Spleen (tissue), 13 donors: ENCODE measurements around the gene SLC35G3. TPM values are rescaled to one million over a fixed set of nuclear protein-coding genes. Genes with fewer than 3 reads are reported as not detected.
"Not testable (repeated sequence)": the region's sequence is repeated elsewhere in the genome, so short reads cannot be mapped to it uniquely, and the experiment has no call there.

Experiments used
- DNase-seq: peaks from one replicate; pipeline ENCODE4 v3.0.0-alpha.2; 2020
- H3K27ac ChIP-seq, 8 donors: fragments of 200-600 bp; sonication (generic) in 7 of 8; 1 replicate in 4 of 8; 2 replicates in 4 of 8; pipeline versions ENCODE4 v1.5.0 to v1.8.0; 2016 to 2021; ENCODE audit warnings: inconsistent platforms in 4 of 8, mild to moderate bottlenecking in 4 of 8, moderate library complexity in 1 of 8
- H3K27me3 ChIP-seq, 7 donors: fragments of 200-600 bp; sonication (generic) in 6 of 7; replicated peaks in 1 of 7; 1 replicate in 4 of 7; 2 replicates in 3 of 7; pipeline versions ENCODE4 v1.5.0 to v1.8.0; 2016 to 2021; ENCODE audit warnings: inconsistent platforms in 3 of 7, mild to moderate bottlenecking in 1 of 7
- H3K36me3 ChIP-seq, 6 donors: fragments of 200-600 bp; sonication (generic) in 5 of 6; 1 replicate in 4 of 6; 2 replicates in 2 of 6; pipeline versions ENCODE4 v1.5.0 to v1.8.0; 2016 to 2021; ENCODE audit warnings: inconsistent platforms in 2 of 6
- H3K4me1 ChIP-seq, 6 donors: fragments of 200-600 bp; sonication (generic) in 5 of 6; 1 replicate in 3 of 6; 2 replicates in 3 of 6; pipeline versions ENCODE4 v1.5.0 to v1.8.0; 2016 to 2021; ENCODE audit warnings: inconsistent platforms in 3 of 6
- H3K4me3 ChIP-seq, 8 donors: fragments of 200-600 bp; sonication (generic) in 7 of 8; 1 replicate in 4 of 8; 2 replicates in 4 of 8; pipeline versions ENCODE4 v1.5.0 to v1.8.0; 2016 to 2021; ENCODE audit warnings: inconsistent platforms in 4 of 8, mild to moderate bottlenecking in 4 of 8, moderate library complexity in 2 of 8
- H3K9me3 ChIP-seq, 8 donors: fragments of 200-600 bp; sonication (generic) in 7 of 8; 1 replicate in 4 of 8; 2 replicates in 4 of 8; pipeline versions ENCODE4 v1.5.0 to v1.8.0; 2016 to 2021; ENCODE audit warnings: inconsistent platforms in 4 of 8
- POLR2A ChIP-seq, 3 donors: fragments of 450-650 bp; IDR thresholded peaks; one replicate each; pipeline ENCODE4 v1.5.1; 2017; ENCODE audit warnings: antibody characterized with exemption in 3 of 3, mild to moderate bottlenecking in 1 of 3
- POLR2AphosphoS5 ChIP-seq, 3 donors: sonication (generic); formaldehyde crosslinking; IDR thresholded peaks; one replicate each; pipeline ENCODE4 v1.5.1; 2017; ENCODE audit warnings: antibody characterized with exemption in 3 of 3
- WGBS, 5 donors: extraction: QIAGEN DNeasy Blood & Tissue Kit in 3 of 5; methylation state at CpG; one replicate each; pipeline versions ENCODE4 v1.1.5 to v1.1.7; 2013 to 2018; 5-methylcytosine and 5-hydroxymethylcytosine counted together
- intact Hi-C: fragments of 100-400 bp; cut with DNase I; formaldehyde crosslinking; loops from one replicate; pipeline ENCODE4 v1.15.0; 2023; ENCODE audit warnings: low total_unique reads
- long read RNA-seq, 2 donors: transcript quantifications; one replicate each; lab custom pipeline, GENCODE V29; 2026
- polyA plus RNA-seq, 3 donors: library from polyadenylated mRNA; stranded (reverse); fragments of 200-250 nt; gene quantifications; one replicate each; pipeline ENCODE4 v1.2.1, GENCODE V29; 2013
- total RNA-seq, 7 donors: library from RNA; depleted of rRNA in 3 of 7; stranded (reverse); fragments of >200 nt in 3 of 7; fragmentation: NEBNext Ultra II Directional in 4 of 7; extraction: Animal tissue kit (Norgen Biotek cat#: 25700) in 4 of 7; gene quantifications; one replicate each; pipeline versions ENCODE4 v1.1.0 to v1.2.1, GENCODE V29; 2016 to 2021
- TF ChIP-seq, protein P1 (sequence below), 11 experiments: fragments of 200-600 bp in 7 of 11; fragments of 450-650 bp in 4 of 11; sonication (generic) in 4 of 11; IDR thresholded peaks in 8 of 11; conservative IDR thresholded peaks in 3 of 11; 1 replicate in 7 of 11; 2 replicates in 4 of 11; pipeline versions ENCODE4 v1.4.0 to v1.8.0; 2016 to 2021; ENCODE audit warnings: antibody characterized with exemption in 11 of 11, inconsistent platforms in 4 of 11, mild to moderate bottlenecking in 1 of 11
- donor health status: healthy with polysubstance abuse.
- donor health status: DM: no; HTN: no; CAD: no; lungs with moderate emphysema.
- donor health status: DM: no; HTN: no; CAD: no.
- donor health status: Bipolar disorder and iron deficiency.
- donor health status: healthy.
- donor health status: DM: no; HTN: no; CAD: no.
- donor health status: DM: yes; HTN: yes; CAD: no.

The SLC35G3 gene
- total RNA-seq (not detected), polyA plus RNA-seq (under 1 TPM in 1 of 3 donors, not detected in 2; 0.04 TPM)
- long read RNA-seq, donor 1, partial matches to known transcripts, result 0 of 1 reads
- long read RNA-seq, donor 1, other reads (novel, unspliced or antisense), result 0 of 1 reads
- long read RNA-seq, donor 2, result 0 reads

DNA sequence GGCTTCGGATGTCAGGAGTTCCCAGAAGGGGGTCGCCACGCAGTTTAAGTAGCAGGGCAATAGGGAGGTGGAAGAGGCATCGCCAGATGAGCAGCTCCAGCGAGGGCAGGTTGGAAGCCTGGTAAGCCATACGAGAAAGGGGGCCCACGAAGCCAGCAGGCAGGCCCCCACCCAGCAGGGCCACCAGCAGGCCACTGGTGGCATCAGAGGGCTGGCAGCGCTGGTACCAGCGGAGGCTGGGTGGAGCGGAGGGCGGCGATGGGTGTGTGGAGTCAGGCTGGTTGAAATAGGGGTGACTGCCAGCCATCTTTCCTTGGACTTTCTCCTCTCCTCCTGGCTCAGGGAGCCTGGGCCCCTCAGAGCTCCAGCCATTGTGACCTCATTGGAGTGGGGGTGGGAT, at the start of gene SLC35G3:
Gene SLC35G3 (minus strand): TSS at position 393 of the 400 bp plus-strand sequence. CDS start 86 bp downstream, at position 307.
- DNase-seq, H3K27me3 ChIP-seq, H3K9me3 ChIP-seq, H3K36me3 ChIP-seq, H3K27ac ChIP-seq, H3K4me3 ChIP-seq, intact Hi-C loops: not testable (repeated sequence)
- WGBS, 5 donors, result 80 to 98% (median 93%) methylated on average over 12 of the region's 12 CpGs
- H3K4me1 ChIP-seq, result peaks cover 0 to 10% (median 0%) of the 10 kb centered on the region in 6 donors

DNA sequence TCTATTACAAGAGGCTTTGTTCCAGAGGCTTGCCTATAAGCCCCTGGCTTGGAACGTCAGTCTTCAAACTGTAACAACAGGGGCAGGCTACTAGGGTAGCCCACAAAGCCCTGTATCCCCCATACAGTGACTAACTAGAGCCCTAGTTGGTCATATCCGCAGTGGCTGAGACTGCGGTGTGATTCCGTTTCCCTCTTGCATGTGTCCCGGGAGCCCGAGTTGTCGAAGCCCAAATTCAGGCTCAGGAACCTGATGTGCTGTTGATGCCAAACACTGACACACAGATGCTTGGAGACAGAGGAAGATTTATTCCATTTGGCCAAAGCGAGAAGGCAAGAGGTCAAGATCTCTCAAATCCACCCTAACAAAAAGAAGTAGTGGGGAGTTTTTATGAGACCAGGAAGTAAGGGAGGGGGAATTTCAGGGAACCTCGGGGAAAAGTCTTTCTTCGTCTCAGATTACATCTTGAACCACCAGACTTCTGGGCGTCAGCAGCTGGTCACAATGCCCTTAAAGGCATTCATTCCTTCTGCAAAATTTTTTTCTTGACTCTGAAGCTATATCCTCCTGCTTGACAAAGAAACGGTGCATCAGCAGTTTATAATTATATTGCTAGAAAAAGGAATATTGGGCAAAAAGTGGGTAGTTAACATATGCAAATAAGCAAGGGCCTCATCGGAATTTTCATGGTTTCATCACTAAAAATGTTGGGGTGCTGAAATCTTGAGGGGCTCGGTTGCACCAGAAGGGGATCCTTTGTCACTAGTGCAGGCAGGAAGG, 49.6 kb upstream of the SLC35G3 start:
- no peaks in the 10 kb centered on the region for H3K9me3 ChIP-seq
- intact Hi-C loops, result loop anchor here (10.0 kb wide), 2 partner anchors 69 to 291 kb away; partner anchors contain the start of gene SLFN12L
- H3K27me3 ChIP-seq, result no peaks in the 10 kb centered on the region
- H3K36me3 ChIP-seq, result peaks cover 0 to 19% (median 10%) of the 10 kb centered on the region in 6 donors
- peak; percentile 81 for DNase-seq
- H3K4me1 ChIP-seq, result peaks cover 23 to 92% (median 70%) of the 10 kb centered on the region in 6 donors
- TF ChIP-seq POLR2A (IDR thresholded peaks at IDR 0.05) (no peak), POLR2AphosphoS5 (IDR thresholded peaks at IDR 0.05) (peak in 1 of 3 donors; percentile 57)
- H3K27ac ChIP-seq, result peak overlapping the region; percentile 87 to 97 (median 95)
- 1 to 8% (median 4%) methylated on average over 11 to 14 of the region's 14 CpGs for WGBS, 5 donors
- peak overlapping the region; percentile 60 to 83 (median 77) for H3K4me3 ChIP-seq

DNA sequence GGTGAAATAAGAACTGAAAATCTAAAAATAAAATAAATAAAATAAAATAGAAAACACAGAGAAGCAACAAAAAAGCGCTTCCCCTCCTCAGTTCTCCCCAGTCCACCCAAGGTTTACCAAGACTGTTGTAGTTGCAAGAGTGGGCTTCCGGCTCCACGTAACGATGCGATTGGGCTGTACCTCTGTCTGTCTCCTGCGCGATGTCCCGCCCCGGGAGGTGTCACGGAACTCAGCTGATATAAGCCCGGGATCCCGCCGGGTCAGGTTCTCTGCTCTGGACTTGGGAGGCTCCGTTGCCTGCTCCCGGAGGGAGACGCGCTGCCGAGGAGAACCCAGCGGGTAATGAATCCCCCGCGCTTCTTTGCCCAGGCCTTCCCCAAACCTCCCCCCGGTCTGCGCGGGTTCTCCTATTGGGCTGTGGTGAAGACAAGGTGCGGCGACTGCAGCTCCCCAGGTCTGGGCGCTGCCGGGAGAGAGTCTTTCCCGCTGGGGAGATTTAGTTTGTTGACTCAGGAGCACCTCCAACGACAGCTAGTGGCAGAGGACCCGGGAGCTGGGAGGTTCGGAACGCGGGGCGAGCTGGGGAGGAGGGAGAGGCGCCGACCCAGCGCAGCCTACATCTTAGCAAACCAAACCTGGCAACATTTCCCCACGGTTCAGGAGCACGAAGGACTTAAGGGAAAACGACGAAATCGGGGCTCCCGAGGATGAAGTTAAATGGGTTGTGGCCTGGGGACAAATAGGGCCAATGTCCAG, 48.8 kb upstream of the SLC35G3 start, which contains the start of gene SLFN5:
Gene SLFN5 (plus strand): TSS at position 268 of the 756 bp plus-strand sequence. CDS start 15,619 bp downstream, outside the sequence.
- no peaks in the 10 kb centered on the region for H3K27me3 ChIP-seq
- peak; percentile 96 for DNase-seq
- H3K4me1 ChIP-seq, result peaks cover 23 to 92% (median 69%) of the 10 kb centered on the region in 6 donors
- H3K27ac ChIP-seq, result peak within 1 kb of the TSS; percentile 87 to 97 (median 95)
- no peaks in the 10 kb centered on the region for H3K9me3 ChIP-seq
- H3K4me3 ChIP-seq, result peak within 1 kb of the TSS; percentile 60 to 83 (median 77)
- peaks cover 0 to 11% (median 6%) of the 10 kb centered on the region in 6 donors for H3K36me3 ChIP-seq
- intact Hi-C loops, result loop anchor here (10.0 kb wide), 2 partner anchors 68 to 292 kb away; partner anchors contain the start of gene SLFN12L
- 0 to 2% (median 0%) methylated on average over 34 to 44 of the region's 44 CpGs for WGBS, 5 donors
- TF ChIP-seq, protein P1, sequence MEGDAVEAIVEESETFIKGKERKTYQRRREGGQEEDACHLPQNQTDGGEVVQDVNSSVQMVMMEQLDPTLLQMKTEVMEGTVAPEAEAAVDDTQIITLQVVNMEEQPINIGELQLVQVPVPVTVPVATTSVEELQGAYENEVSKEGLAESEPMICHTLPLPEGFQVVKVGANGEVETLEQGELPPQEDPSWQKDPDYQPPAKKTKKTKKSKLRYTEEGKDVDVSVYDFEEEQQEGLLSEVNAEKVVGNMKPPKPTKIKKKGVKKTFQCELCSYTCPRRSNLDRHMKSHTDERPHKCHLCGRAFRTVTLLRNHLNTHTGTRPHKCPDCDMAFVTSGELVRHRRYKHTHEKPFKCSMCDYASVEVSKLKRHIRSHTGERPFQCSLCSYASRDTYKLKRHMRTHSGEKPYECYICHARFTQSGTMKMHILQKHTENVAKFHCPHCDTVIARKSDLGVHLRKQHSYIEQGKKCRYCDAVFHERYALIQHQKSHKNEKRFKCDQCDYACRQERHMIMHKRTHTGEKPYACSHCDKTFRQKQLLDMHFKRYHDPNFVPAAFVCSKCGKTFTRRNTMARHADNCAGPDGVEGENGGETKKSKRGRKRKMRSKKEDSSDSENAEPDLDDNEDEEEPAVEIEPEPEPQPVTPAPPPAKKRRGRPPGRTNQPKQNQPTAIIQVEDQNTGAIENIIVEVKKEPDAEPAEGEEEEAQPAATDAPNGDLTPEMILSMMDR (IDR thresholded peaks at IDR 0.05 in 8 of 11, conservative IDR thresholded peaks at IDR 0.05 in 3 of 11), result no peak
- TF ChIP-seq POLR2A (IDR thresholded peaks at IDR 0.05) (peak; percentile 45 to 90 (median 57)), POLR2AphosphoS5 (IDR thresholded peaks at IDR 0.05) (peak; percentile 98 to 99 (median 98))

DNA sequence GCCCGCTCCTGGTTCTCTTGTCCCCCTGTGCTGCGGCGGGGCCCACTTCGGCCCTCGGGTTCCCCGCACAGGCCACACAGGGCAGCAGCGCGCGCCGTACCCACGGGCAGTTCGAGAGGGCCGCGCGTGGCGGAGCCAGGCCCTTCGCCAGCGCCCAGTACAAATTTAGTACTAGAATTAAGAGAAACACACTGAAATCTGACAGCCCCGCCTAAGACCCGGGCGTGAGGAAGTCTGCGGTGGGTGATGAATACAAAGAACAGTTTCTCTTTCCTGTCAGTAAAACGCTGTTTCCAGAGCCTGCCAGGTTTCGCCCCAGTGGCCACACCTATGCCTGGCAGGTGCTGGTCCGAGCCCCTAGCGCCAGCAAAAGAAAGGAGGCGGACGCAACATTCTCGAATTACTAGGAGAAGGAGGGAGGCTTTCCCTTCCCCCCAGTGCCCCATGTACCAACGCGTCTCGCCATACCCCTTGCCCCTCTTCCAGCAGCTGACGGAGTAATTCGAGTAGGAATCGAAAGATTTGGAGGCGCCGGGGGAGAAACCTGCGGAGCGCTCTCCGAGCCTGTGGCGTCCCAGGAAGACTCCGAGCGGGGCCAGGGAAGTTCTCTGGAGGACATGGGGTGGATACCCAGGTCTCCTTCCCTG, 48.1 kb upstream of the SLC35G3 start:
- peak overlapping the region; percentile 87 to 97 (median 95) for H3K27ac ChIP-seq
- peak; percentile 92 for DNase-seq
- TF ChIP-seq POLR2AphosphoS5 (IDR thresholded peaks at IDR 0.05) (peak; percentile 39 to 80 (median 55)), POLR2A (IDR thresholded peaks at IDR 0.05) (peak in 1 of 3 donors; percentile 11)
- TF ChIP-seq, protein P1 (IDR thresholded peaks at IDR 0.05 in 8 of 11, conservative IDR thresholded peaks at IDR 0.05 in 3 of 11), result peak; percentile 28 to 75 (median 61)
- no peaks in the 10 kb centered on the region for H3K27me3 ChIP-seq
- intact Hi-C loops, result loop anchor here (10.0 kb wide), 2 partner anchors 67 to 293 kb away; partner anchors contain the start of gene SLFN12L
- H3K4me1 ChIP-seq, result peaks cover 23 to 91% (median 62%) of the 10 kb centered on the region in 6 donors
- WGBS, 5 donors, result 1 to 4% (median 2%) methylated on average over 21 to 43 of the region's 43 CpGs
- peaks cover 0 to 4% (median under 1%) of the 10 kb centered on the region in 6 donors for H3K36me3 ChIP-seq
- peak overlapping the region; percentile 60 to 83 (median 77) for H3K4me3 ChIP-seq
- no peaks in the 10 kb centered on the region for H3K9me3 ChIP-seq
